ENCODE data around the gene CUEDC1.

DNA sequence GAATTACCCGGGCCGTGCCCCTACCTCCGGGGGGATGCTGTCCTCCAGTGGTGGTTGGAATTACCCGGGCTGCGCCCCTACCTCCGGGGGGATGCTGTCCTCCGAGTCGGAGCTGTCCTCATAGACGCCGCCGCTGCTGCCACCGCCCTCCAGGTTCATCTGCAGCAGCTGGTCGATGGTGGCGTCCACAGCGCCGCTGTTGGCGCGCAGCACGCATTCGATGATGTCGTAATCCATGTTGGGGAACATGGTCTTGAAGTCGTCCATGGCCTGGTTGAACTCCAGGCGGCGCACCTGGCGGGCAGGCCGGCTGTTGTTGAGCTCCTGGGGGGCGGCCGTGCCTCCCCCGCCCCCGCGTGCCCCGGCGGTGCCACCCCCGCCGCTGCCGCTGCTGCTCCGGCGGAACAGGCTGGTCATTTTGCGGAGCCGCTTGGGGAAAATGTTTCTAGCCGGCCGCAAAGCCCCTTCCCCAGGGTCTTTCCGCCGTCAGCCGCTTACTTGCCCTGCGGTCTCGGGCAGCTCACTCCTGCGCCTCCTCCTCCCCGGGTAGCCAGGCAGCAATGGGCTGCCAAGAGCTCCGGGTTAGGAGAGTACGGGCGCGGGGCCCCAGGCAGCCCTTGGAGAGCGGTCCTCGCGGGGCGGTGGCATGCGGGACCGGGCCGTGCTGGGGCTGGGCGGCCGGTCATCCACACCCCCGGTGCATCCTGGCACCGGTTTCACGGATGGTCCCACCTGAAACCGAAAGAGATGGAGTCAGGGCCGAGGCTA lies 69.9 kb downstream of the CUEDC1 start:
- TF ChIP-seq, protein P1, sequence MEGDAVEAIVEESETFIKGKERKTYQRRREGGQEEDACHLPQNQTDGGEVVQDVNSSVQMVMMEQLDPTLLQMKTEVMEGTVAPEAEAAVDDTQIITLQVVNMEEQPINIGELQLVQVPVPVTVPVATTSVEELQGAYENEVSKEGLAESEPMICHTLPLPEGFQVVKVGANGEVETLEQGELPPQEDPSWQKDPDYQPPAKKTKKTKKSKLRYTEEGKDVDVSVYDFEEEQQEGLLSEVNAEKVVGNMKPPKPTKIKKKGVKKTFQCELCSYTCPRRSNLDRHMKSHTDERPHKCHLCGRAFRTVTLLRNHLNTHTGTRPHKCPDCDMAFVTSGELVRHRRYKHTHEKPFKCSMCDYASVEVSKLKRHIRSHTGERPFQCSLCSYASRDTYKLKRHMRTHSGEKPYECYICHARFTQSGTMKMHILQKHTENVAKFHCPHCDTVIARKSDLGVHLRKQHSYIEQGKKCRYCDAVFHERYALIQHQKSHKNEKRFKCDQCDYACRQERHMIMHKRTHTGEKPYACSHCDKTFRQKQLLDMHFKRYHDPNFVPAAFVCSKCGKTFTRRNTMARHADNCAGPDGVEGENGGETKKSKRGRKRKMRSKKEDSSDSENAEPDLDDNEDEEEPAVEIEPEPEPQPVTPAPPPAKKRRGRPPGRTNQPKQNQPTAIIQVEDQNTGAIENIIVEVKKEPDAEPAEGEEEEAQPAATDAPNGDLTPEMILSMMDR (IDR thresholded peaks at IDR 0.05), result no peak
- TF ChIP-seq EZH2 (IDR thresholded peaks at IDR 0.05; ENCODE audit: borderline replicate concordance, insufficient read depth, low read depth, low read length, poor library complexity, severe bottlenecking), result no peak

Measured in B cell (primary cell).